ENCODE measurements around the gene IFNG. TPM values are rescaled to one million over a fixed set of nuclear protein-coding genes. Genes with fewer than 3 reads are reported as not detected.

IFNG gene
- total and polyA plus RNA-seq, 11 donors: 0.20 to 1.3 TPM; not detected in 9

GRCh38 chr12:68203460-68203875, 43.9 kb upstream of the IFNG start:
- no peak for DNase-seq
- H3K27me3 ChIP-seq: peaks cover 0 to 15% (median 0%) of the 10 kb centered on the region in 9 donors
- no peak overlapping the region for H3K4me3 ChIP-seq
- TF ChIP-seq POLR2A (IDR thresholded peaks at IDR 0.05) (no peak), CTCF (IDR thresholded peaks at IDR 0.05) (no peak)
- H3K27ac ChIP-seq: no peak overlapping the region
- 14 to 22% (median 14%) methylated on average over 5 of the region's 5 CpGs for WGBS, 4 donors
- no peaks in the 10 kb centered on the region for H3K36me3 ChIP-seq
- intact Hi-C loops (cut with DNase I): no loop called here
- ATAC-seq: no peak
- H3K9me3 ChIP-seq: no peaks in the 10 kb centered on the region
- H3K4me1 ChIP-seq: no peaks in the 10 kb centered on the region

- DNase-seq (no peak), ATAC-seq (no peak)
- H3K9me3 ChIP-seq: no peaks in the 10 kb centered on the region
- no peak for TF ChIP-seq CTCF (IDR thresholded peaks at IDR 0.05)
- no peak for TF ChIP-seq POLR2A (IDR thresholded peaks at IDR 0.05)
- peaks cover 0 to 6% (median 0%) of the 10 kb centered on the region in 9 donors for H3K27me3 ChIP-seq
- 78 to 83% (median 83%) methylated on average over 2 of the region's 2 CpGs for WGBS, 4 donors
- H3K36me3 ChIP-seq: no peaks in the 10 kb centered on the region
- intact Hi-C loops (cut with DNase I): no loop called here
- no peak overlapping the region for H3K27ac ChIP-seq
- no peaks in the 10 kb centered on the region for H3K4me1 ChIP-seq
- H3K4me3 ChIP-seq: no peak overlapping the region
These were observed 41.3 kb upstream of the IFNG start for GRCh38 chr12:68200854-68201253.

- intact Hi-C loops (cut with DNase I): no loop called here
- ATAC-seq (no peak), DNase-seq (no peak)
- H3K27me3 ChIP-seq: peaks cover 0 to 6% (median 0%) of the 10 kb centered on the region in 9 donors
- no peak overlapping the region for H3K27ac ChIP-seq
- WGBS, 4 donors: 91 to 97% (median 95%) methylated on average over 1 of the region's 1 CpG
- no peaks in the 10 kb centered on the region for H3K36me3 ChIP-seq
- TF ChIP-seq CTCF (IDR thresholded peaks at IDR 0.05) (no peak), POLR2A (IDR thresholded peaks at IDR 0.05) (no peak)
- H3K4me3 ChIP-seq: no peak overlapping the region
- H3K4me1 ChIP-seq: no peaks in the 10 kb centered on the region
- H3K9me3 ChIP-seq: no peaks in the 10 kb centered on the region
These were observed 39.6 kb upstream of the IFNG start for GRCh38 chr12:68199127-68199526.

- no peak for ATAC-seq
- TF ChIP-seq CTCF (IDR thresholded peaks at IDR 0.05) (no peak), POLR2A (IDR thresholded peaks at IDR 0.05) (no peak)
- no peak overlapping the region for H3K4me3 ChIP-seq
- H3K27me3 ChIP-seq: peaks cover 0 to 6% (median 0%) of the 10 kb centered on the region in 9 donors
- 79 to 85% (median 83%) methylated on average over 12 of the region's 12 CpGs for WGBS, 4 donors
- no peak overlapping the region for H3K27ac ChIP-seq
- H3K9me3 ChIP-seq: no peaks in the 10 kb centered on the region
- intact Hi-C loops (cut with DNase I): no loop called here
- no peaks in the 10 kb centered on the region for H3K36me3 ChIP-seq
- no peak for DNase-seq
- no peaks in the 10 kb centered on the region for H3K4me1 ChIP-seq
These were observed 39.1 kb upstream of the IFNG start for GRCh38 chr12:68198507-68199086.

Measured in heart left ventricle (tissue), 16 donors.